Neural progenitor cell (in vitro differentiated cells): ENCODE data around the gene NECTIN3. TPM values are rescaled to one million over a fixed set of nuclear protein-coding genes. Genes with fewer than 3 reads are reported as not detected.

Experiments
- DNase-seq: peaks from one replicate; pipeline ENCODE4 v3.0.0-alpha.2; 2016; ENCODE audit warnings: low spot score
- H2AFZ ChIP-seq: fragments of 200-600 bp; sonication (generic); replicated peaks from 2 replicates; pipeline ENCODE4 v1.6.1; 2016; ENCODE audit warnings: antibody characterized with exemption
- H3F3A ChIP-seq: fragments of 200-600 bp; sonication (generic); 2 replicates; pipeline ENCODE4 v1.6.1; 2016; ENCODE audit warnings: antibody characterized with exemption, low read depth
- H3K27ac ChIP-seq: fragments of 200-600 bp; sonication (generic); 2 replicates; pipeline ENCODE4 v1.5.1; 2016; ENCODE audit warnings: mild to moderate bottlenecking
- H3K27me3 ChIP-seq: fragments of 200-600 bp; sonication (generic); 2 replicates; pipeline ENCODE4 v1.6.1; 2016; ENCODE audit warnings: mild to moderate bottlenecking, moderate library complexity
- H3K36me3 ChIP-seq: fragments of 200-600 bp; sonication (generic); 2 replicates; pipeline ENCODE4 v1.5.1; 2016
- H3K4me1 ChIP-seq: fragments of 200-600 bp; sonication (generic); 2 replicates; pipeline ENCODE4 v1.6.1; 2016; ENCODE audit warnings: mixed run types
- H3K4me2 ChIP-seq: fragments of 200-600 bp; sonication (generic); 2 replicates; pipeline ENCODE4 v1.6.1; 2016
- H3K4me3 ChIP-seq: fragments of 200-600 bp; sonication (generic); 2 replicates; pipeline ENCODE4 v1.5.1; 2016
- H3K79me2 ChIP-seq: fragments of 200-600 bp; sonication (generic); 2 replicates; pipeline ENCODE4 v1.6.1; 2016; ENCODE audit warnings: low read depth
- H3K9ac ChIP-seq: fragments of 200-600 bp; sonication (generic); 2 replicates; pipeline ENCODE4 v1.6.1; 2016
- H3K9me3 ChIP-seq: fragments of 200-600 bp; sonication (generic); 2 replicates; pipeline ENCODE4 v1.5.1; 2016; ENCODE audit warnings: low read depth
- H4K20me1 ChIP-seq: fragments of 200-600 bp; sonication (generic); 2 replicates; pipeline ENCODE4 v1.6.1; 2016; ENCODE audit warnings: low read depth
- H3K27ac Mint-ChIP-seq: 3 replicates; pipeline ENCODE4 v1.8.0; 2021; ENCODE audit warnings: mixed read lengths
- H3K27me3 Mint-ChIP-seq: 2 replicates; pipeline ENCODE4 v1.8.0; 2022; ENCODE audit warnings: low read depth, mild to moderate bottlenecking, inconsistent platforms, moderate library complexity, mixed read lengths; ENCODE audit not compliant: insufficient read depth
- H3K36me3 Mint-ChIP-seq: 3 replicates; pipeline ENCODE4 v1.8.0; 2021; ENCODE audit warnings: mixed read lengths
- H3K4me1 Mint-ChIP-seq: 3 replicates; pipeline ENCODE4 v1.8.0; 2021; ENCODE audit warnings: mixed read lengths
- H3K4me3 Mint-ChIP-seq: 3 replicates; pipeline ENCODE4 v1.8.0; 2021; ENCODE audit warnings: mild to moderate bottlenecking, moderate library complexity, mixed read lengths
- H3K9me3 Mint-ChIP-seq: 3 replicates; pipeline ENCODE4 v1.8.0; 2020; ENCODE audit warnings: mixed read lengths
- EZH2 ChIP-seq: fragments of 200-600 bp; sonication (generic); IDR thresholded peaks from 2 replicates; pipeline ENCODE4 v1.6.1; 2017; ENCODE audit warnings: antibody characterized with exemption, mild to moderate bottlenecking, moderate library complexity
- EZH2phosphoT487 ChIP-seq: fragments of 200-600 bp; sonication (generic); IDR thresholded peaks from 2 replicates; pipeline ENCODE4 v1.6.1; 2017; ENCODE audit warnings: antibody characterized with exemption
- total RNA-seq: library from RNA; depleted of rRNA; stranded (reverse); fragments of >200 nt; gene quantifications from 2 replicates; pipeline ENCODE4 v1.2.3, GENCODE V29; 2015; ENCODE audit warnings: low replicate concordance
- TF ChIP-seq, protein P1 (sequence below): fragments of 200-600 bp; sonication (generic); IDR thresholded peaks from 2 replicates; pipeline ENCODE4 v1.5.1; 2017; ENCODE audit warnings: antibody characterized with exemption, mild to moderate bottlenecking

The NECTIN3 gene
- total RNA-seq, 1 donor from 2014 or later: 71.5 TPM

DNA sequence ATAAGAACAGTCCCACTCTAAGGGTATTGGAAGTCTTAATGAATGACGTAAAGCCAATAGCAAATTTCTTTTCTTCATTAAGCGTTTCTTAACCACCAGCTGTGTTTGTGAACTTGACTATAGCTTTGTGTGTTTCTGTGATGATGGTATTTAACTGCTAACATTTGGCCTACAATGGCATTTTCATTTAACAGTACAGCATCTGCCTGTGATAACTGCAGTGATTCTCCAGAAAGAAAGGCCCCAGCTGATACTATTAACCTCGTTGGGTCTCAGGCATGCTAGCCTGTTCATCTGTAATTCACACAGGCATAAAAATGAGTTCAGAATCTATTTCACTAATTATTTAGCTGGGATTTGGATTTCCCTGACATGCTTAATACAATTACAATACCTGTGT is 121.9 kb downstream of the NECTIN3 start:
- H3K4me1 Mint-ChIP-seq: peaks cover 4% of the 10 kb centered on the region
- Histone ChIP-seq H4K20me1 (no peaks in the 10 kb centered on the region), H3K27ac (no peak overlapping the region), H3K27me3 (no peaks in the 10 kb centered on the region), H3K4me1 (no peaks in the 10 kb centered on the region), H3K36me3 (no peaks in the 10 kb centered on the region), H3K4me3 (no peak overlapping the region), H3K79me2 (no peaks in the 10 kb centered on the region), H3K9me3 (no peaks in the 10 kb centered on the region), H3K9ac (no peak overlapping the region), H2AFZ (no peak overlapping the region), H3K4me2 (no peak overlapping the region), H3F3A (no peaks in the 10 kb centered on the region)
- TF ChIP-seq, protein P1, sequence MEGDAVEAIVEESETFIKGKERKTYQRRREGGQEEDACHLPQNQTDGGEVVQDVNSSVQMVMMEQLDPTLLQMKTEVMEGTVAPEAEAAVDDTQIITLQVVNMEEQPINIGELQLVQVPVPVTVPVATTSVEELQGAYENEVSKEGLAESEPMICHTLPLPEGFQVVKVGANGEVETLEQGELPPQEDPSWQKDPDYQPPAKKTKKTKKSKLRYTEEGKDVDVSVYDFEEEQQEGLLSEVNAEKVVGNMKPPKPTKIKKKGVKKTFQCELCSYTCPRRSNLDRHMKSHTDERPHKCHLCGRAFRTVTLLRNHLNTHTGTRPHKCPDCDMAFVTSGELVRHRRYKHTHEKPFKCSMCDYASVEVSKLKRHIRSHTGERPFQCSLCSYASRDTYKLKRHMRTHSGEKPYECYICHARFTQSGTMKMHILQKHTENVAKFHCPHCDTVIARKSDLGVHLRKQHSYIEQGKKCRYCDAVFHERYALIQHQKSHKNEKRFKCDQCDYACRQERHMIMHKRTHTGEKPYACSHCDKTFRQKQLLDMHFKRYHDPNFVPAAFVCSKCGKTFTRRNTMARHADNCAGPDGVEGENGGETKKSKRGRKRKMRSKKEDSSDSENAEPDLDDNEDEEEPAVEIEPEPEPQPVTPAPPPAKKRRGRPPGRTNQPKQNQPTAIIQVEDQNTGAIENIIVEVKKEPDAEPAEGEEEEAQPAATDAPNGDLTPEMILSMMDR: no peak
- TF ChIP-seq EZH2phosphoT487 (no peak), EZH2 (no peak)
- no peak for DNase-seq
- H3K27me3 Mint-ChIP-seq: no peaks in the 10 kb centered on the region
- H3K36me3 Mint-ChIP-seq: peaks cover 19% of the 10 kb centered on the region
- no peak overlapping the region for H3K27ac Mint-ChIP-seq
- no peak overlapping the region for H3K4me3 Mint-ChIP-seq
- no peaks in the 10 kb centered on the region for H3K9me3 Mint-ChIP-seq

DNA sequence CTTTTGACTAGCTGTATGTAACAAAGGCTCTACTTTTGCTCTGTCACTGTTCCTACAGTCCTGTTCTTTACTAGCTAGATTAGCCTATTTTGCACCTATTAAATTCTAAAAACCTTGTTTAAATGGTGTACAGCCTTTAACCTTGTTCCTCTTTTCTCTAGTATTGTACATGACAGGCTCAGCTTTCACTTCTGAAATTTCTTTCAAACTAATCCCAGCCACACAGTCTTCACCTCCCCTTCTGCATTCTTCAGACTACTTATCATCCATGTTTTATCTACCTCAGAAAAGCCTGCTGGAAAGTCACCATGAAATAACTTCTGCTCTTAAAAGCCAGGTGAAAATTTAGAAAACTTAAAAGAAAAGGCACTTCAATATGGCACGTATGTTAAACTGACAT is 122.4 kb downstream of the NECTIN3 start:
- H3K79me2 ChIP-seq: no peaks in the 10 kb centered on the region
- Mint-ChIP-seq H3K9me3 (no peaks in the 10 kb centered on the region), H3K36me3 (peaks cover 19% of the 10 kb centered on the region), H3K4me1 (peaks cover 4% of the 10 kb centered on the region), H3K4me3 (no peak overlapping the region), H3K27ac (no peak overlapping the region), H3K27me3 (no peaks in the 10 kb centered on the region)
- no peak overlapping the region for H3K27ac ChIP-seq
- H3K27me3 ChIP-seq: no peaks in the 10 kb centered on the region
- H3K4me3 ChIP-seq: no peak overlapping the region
- H3K9me3 ChIP-seq: no peaks in the 10 kb centered on the region
- no peak overlapping the region for H2AFZ ChIP-seq
- no peaks in the 10 kb centered on the region for H3K36me3 ChIP-seq
- no peak overlapping the region for H3K9ac ChIP-seq
- no peak overlapping the region for H3K4me2 ChIP-seq
- H4K20me1 ChIP-seq: no peaks in the 10 kb centered on the region
- TF ChIP-seq EZH2phosphoT487: no peak
- TF ChIP-seq, protein P1: no peak
- no peaks in the 10 kb centered on the region for H3F3A ChIP-seq
- no peak for DNase-seq
- no peaks in the 10 kb centered on the region for H3K4me1 ChIP-seq

DNA sequence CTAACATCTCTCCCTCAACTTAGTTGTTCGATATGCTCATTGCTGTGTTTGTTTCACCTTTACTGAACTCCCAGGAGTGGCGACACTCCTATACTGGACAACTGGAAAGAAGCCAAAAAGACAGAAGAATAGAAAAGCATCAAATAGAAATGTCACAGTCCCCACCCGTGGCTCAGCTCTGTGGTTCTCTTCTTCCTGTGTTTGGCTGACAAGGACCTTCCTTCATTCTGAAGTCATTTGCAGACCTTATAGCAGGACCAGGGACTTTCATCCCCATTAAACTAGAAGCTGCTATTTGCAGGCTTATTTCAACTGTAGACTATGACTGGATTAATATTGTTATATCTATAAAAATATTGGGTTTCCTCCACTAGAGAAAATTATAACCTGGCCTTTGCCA is 125.9 kb downstream of the NECTIN3 start:
- no peaks in the 10 kb centered on the region for H3K27me3 ChIP-seq
- no peaks in the 10 kb centered on the region for H3K36me3 ChIP-seq
- no peaks in the 10 kb centered on the region for H3K9me3 Mint-ChIP-seq
- no peaks in the 10 kb centered on the region for H3K9me3 ChIP-seq
- H3F3A ChIP-seq: no peaks in the 10 kb centered on the region
- no peaks in the 10 kb centered on the region for H4K20me1 ChIP-seq
- H3K9ac ChIP-seq: no peak overlapping the region
- no peaks in the 10 kb centered on the region for H3K79me2 ChIP-seq
- peaks cover 17% of the 10 kb centered on the region for H3K4me1 Mint-ChIP-seq
- DNase-seq: no peak
- peaks cover 16% of the 10 kb centered on the region for H3K36me3 Mint-ChIP-seq
- no peak overlapping the region for H3K27ac Mint-ChIP-seq
- no peak overlapping the region for H3K4me3 ChIP-seq
- no peak overlapping the region for H2AFZ ChIP-seq
- no peak overlapping the region for H3K4me3 Mint-ChIP-seq
- H3K27ac ChIP-seq: no peak overlapping the region
- no peak overlapping the region for H3K4me2 ChIP-seq
- no peaks in the 10 kb centered on the region for H3K27me3 Mint-ChIP-seq
- peaks cover 8% of the 10 kb centered on the region for H3K4me1 ChIP-seq
- TF ChIP-seq, protein P1: no peak
- no peak for TF ChIP-seq EZH2
- TF ChIP-seq EZH2phosphoT487: no peak
